ENCODE results near the gene BHLHE40. TPM values are rescaled to one million over a fixed set of nuclear protein-coding genes. Genes with fewer than 3 reads are reported as not detected.

BHLHE40 gene
- total RNA-seq, 1 donor from 2014 or later = 52.2 TPM

GRCh38 chr3:4980229-4981203, 1.3 kb downstream of the BHLHE40 start:
- peak; percentile 75 to 97 for DNase-seq (ENCODE audit: low spot score in 2 of 2)
- Histone ChIP-seq H3K27me3 (no peaks in the 10 kb centered on the region), H3K4me1 (peaks cover 19 to 51% of the 10 kb centered on the region in 2 donors), H3K9me3 (no peaks in the 10 kb centered on the region), H3K27ac (peak overlapping the region; percentile 97 to 99), H3K4me3 (peak overlapping the region; percentile 79 to 94), H3K36me3 (peaks cover 8 to 11% of the 10 kb centered on the region in 2 donors)
- intact Hi-C loops (cut with DNase I) = loop anchor here (2.0 to 10.0 kb wide), 4 partner anchors 260 to 628 kb away; partner anchors contain the start of gene ITPR1
- TF ChIP-seq CTCF (IDR thresholded peaks at IDR 0.05) = peak; percentile 96 to 99 (median 96)

- no peak for TF ChIP-seq CTCF (IDR thresholded peaks at IDR 0.05)
- H3K27ac ChIP-seq = peak overlapping the region; percentile 97 to 99
- intact Hi-C loops (cut with DNase I) = loop anchor here (2.0 to 10.0 kb wide), 4 partner anchors 260 to 629 kb away; partner anchors contain the start of gene ITPR1
- no peak for DNase-seq (ENCODE audit: low spot score in 2 of 2)
- peaks cover 25 to 58% of the 10 kb centered on the region in 2 donors for H3K4me1 ChIP-seq
- H3K9me3 ChIP-seq = no peaks in the 10 kb centered on the region
- no peaks in the 10 kb centered on the region for H3K27me3 ChIP-seq
- peak overlapping the region; percentile 45 to 94 for H3K4me3 ChIP-seq
- H3K36me3 ChIP-seq = peaks cover 8 to 11% of the 10 kb centered on the region in 2 donors
Measured at GRCh38 chr3:4981294-4981664, 2.0 kb downstream of the BHLHE40 start.

DNA sequence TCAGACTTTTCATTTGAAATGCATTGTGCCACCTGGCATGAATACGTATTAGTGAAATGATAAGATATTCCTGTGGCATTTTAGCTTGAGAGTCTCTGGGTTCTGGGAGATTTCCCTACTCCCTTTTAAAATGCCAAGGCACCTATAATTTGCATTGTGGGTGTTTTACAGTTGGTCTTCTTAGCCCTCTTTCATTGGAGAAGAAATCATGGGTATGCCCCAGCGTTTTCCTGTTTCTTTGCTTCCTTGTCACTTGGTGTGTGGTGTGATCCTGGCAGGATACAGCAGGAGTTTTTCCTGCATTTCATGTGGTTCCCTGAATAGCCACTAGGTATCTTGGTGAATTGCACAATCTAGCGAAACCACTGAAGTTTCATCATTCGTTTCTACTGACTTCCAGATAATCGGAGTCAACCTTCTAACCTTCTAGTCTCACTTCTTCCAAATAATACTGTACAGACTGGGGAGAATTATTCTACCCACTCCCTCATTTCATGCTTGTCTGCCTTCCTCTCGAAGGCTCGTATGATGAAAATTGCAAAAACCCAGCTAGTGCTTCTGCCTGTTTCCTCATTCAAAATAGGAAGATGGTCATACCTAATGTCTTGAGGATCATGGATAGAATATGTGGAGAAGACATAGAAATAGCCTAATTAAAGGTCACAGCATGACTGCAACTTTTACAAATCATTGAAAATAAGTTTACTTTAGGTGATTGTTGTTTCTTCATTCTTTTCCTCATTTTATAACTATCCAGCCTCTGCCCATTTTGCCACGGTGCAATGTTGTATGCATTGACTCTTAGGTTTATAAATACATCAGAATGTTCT, 2.6 kb downstream of the BHLHE40 start:
- Histone ChIP-seq H3K4me3 (peak overlapping the region; percentile 45 to 94), H3K9me3 (no peaks in the 10 kb centered on the region), H3K4me1 (peaks cover 29 to 56% of the 10 kb centered on the region in 2 donors), H3K27me3 (no peaks in the 10 kb centered on the region), H3K36me3 (peaks cover 8 to 11% of the 10 kb centered on the region in 2 donors), H3K27ac (peak overlapping the region; percentile 97 to 99)
- intact Hi-C loops (cut with DNase I) = loop anchor here (2.0 to 10.0 kb wide), 4 partner anchors 261 to 630 kb away; partner anchors contain the start of gene ITPR1
- DNase-seq (ENCODE audit: low spot score in 2 of 2) = no peak
- peak; percentile 39 to 49 (median 42) for TF ChIP-seq CTCF (IDR thresholded peaks at IDR 0.05)

- H3K9me3 ChIP-seq = no peaks in the 10 kb centered on the region
- H3K27me3 ChIP-seq = no peaks in the 10 kb centered on the region
- peaks cover 29 to 53% of the 10 kb centered on the region in 2 donors for H3K4me1 ChIP-seq
- no peak for TF ChIP-seq CTCF (IDR thresholded peaks at IDR 0.05)
- intact Hi-C loops (cut with DNase I) = loop anchor here (5.0 to 10.0 kb wide), 3 partner anchors 401 to 631 kb away; partner anchors contain the start of gene ITPR1
- no peak for DNase-seq (ENCODE audit: low spot score in 2 of 2)
- peak overlapping the region; percentile 97 to 99 for H3K27ac ChIP-seq
- peaks cover 8 to 11% of the 10 kb centered on the region in 2 donors for H3K36me3 ChIP-seq
- peak overlapping the region; percentile 45 to 94 for H3K4me3 ChIP-seq
Measured at GRCh38 chr3:4982773-4983738, 3.8 kb downstream of the BHLHE40 start.
